IPS DF 6.9 (cell line): ENCODE data around the gene QRICH1.

Experiments
- DNase-seq: peaks from one replicate; pipeline ENCODE4 v3.0.0-alpha.2; 2013; ENCODE audit warnings: low read depth, low spot score
- H3K27ac ChIP-seq: one replicate; pipeline ENCODE4 v1.5.1; 2013; ENCODE audit warnings: low read length, control low read depth
- H3K27me3 ChIP-seq: 2 replicates; pipeline ENCODE4 v1.6.1; 2013; ENCODE audit warnings: mild to moderate bottlenecking, low read length; ENCODE audit not compliant: control insufficient read depth, insufficient read depth
- H3K36me3 ChIP-seq: 2 replicates; pipeline ENCODE4 v1.6.1; 2013; ENCODE audit warnings: low read length; ENCODE audit not compliant: control insufficient read depth, insufficient read depth
- H3K4me1 ChIP-seq: 2 replicates; pipeline ENCODE4 v1.6.1; 2013; ENCODE audit warnings: low read length; ENCODE audit not compliant: control insufficient read depth, insufficient read depth
- H3K4me3 ChIP-seq: 2 replicates; pipeline ENCODE4 v1.5.1; 2013; ENCODE audit warnings: mild to moderate bottlenecking, low read length
- H3K9me3 ChIP-seq: 2 replicates; pipeline ENCODE4 v1.6.1; 2013; ENCODE audit warnings: low read length, inconsistent platforms; ENCODE audit not compliant: control insufficient read depth, insufficient read depth
- WGBS: extraction: QIAGEN DNeasy Blood & Tissue Kit; methylation state at CpG from one replicate; pipeline ENCODE4 v1.1.7; 2013; ENCODE audit warnings: mixed read lengths, missing lambda C conversion rate; ENCODE audit not compliant: insufficient read length, insufficient coverage; 5-methylcytosine and 5-hydroxymethylcytosine counted together

The QRICH1 gene

GRCh38 chr3:49093853-49094767 lies at the start of gene QRICH1:
TSS of gene QRICH1 (minus strand) at chr3:49094071. CDS start at chr3:49077017, 17,054 bp downstream.
- no peaks in the 10 kb centered on the region for H3K4me1 ChIP-seq
- peaks cover 14% of the 10 kb centered on the region for H3K36me3 ChIP-seq
- H3K27ac ChIP-seq, result no peak within 1 kb of the TSS
- H3K9me3 ChIP-seq, result no peaks in the 10 kb centered on the region
- WGBS, result no CpG with 5 or more reads among the region's 65 CpGs
- H3K27me3 ChIP-seq, result no peaks in the 10 kb centered on the region
- peak within 1 kb of the TSS; percentile 73 for H3K4me3 ChIP-seq
- DNase-seq, result peak; percentile 89

- H3K4me3 ChIP-seq, result no peak overlapping the region
- H3K9me3 ChIP-seq, result no peaks in the 10 kb centered on the region
- H3K36me3 ChIP-seq, result no peaks in the 10 kb centered on the region
- WGBS, result no CpG with 5 or more reads among the region's 3 CpGs
- peaks cover 1% of the 10 kb centered on the region; the same call in 1 of the 2 replicates for H3K4me1 ChIP-seq
- H3K27me3 ChIP-seq, result no peaks in the 10 kb centered on the region
- no peak overlapping the region for H3K27ac ChIP-seq
- DNase-seq, result no peak
Measured at GRCh38 chr3:49140080-49140479, 46.2 kb upstream of the QRICH1 start.

- H3K9me3 ChIP-seq, result no peaks in the 10 kb centered on the region
- no peak overlapping the region for H3K27ac ChIP-seq
- no peak overlapping the region for H3K4me3 ChIP-seq
- no CpG with 5 or more reads among the region's 4 CpGs for WGBS
- peaks cover 5% of the 10 kb centered on the region; the same call in 1 of the 2 replicates for H3K4me1 ChIP-seq
- DNase-seq, result no peak
- no peaks in the 10 kb centered on the region for H3K36me3 ChIP-seq
- H3K27me3 ChIP-seq, result no peaks in the 10 kb centered on the region
Measured at GRCh38 chr3:49135499-49135898, 41.6 kb upstream of the QRICH1 start.

GRCh38 chr3:49134471-49135265 lies 40.8 kb upstream of the QRICH1 start:
- DNase-seq, result no peak
- Histone ChIP-seq H3K27ac (no peak overlapping the region), H3K9me3 (no peaks in the 10 kb centered on the region), H3K4me3 (no peak overlapping the region), H3K27me3 (no peaks in the 10 kb centered on the region), H3K4me1 (0 out of 2 replicates have a peak, but pooled peaks cover 4% of the 10 kb centered on the region), H3K36me3 (no peaks in the 10 kb centered on the region)
- WGBS, result no CpG with 5 or more reads among the region's 3 CpGs

GRCh38 chr3:49133226-49133951 lies 39.5 kb upstream of the QRICH1 start:
- H3K27ac ChIP-seq, result no peak overlapping the region
- no CpG with 5 or more reads among the region's 30 CpGs for WGBS

GRCh38 chr3:49132437-49133225 lies 38.8 kb upstream of the QRICH1 start, which contains the start of gene LAMB2:
TSS of gene LAMB2 (minus strand) at chr3:49133050. CDS start at chr3:49132867, 183 bp downstream.
- no peak for DNase-seq
- no CpG with 5 or more reads among the region's 28 CpGs for WGBS
- H3K4me3 ChIP-seq, result peak within 1 kb of the TSS; percentile 73; the same call in 1 of the 2 replicates

More at GRCh38 chr3:49133226-49133951, 39.5 kb upstream of the QRICH1 start:
- H3K27me3 ChIP-seq, result no peaks in the 10 kb centered on the region
- 0 out of 2 replicates have a peak, but pooled peaks cover 4% of the 10 kb centered on the region for H3K4me1 ChIP-seq
- H3K4me3 ChIP-seq, result peak overlapping the region; percentile 73; the same call in 1 of the 2 replicates
- H3K36me3 ChIP-seq, result peaks cover under 1% of the 10 kb centered on the region; the same call in 1 of the 2 replicates
- no peaks in the 10 kb centered on the region for H3K9me3 ChIP-seq
- DNase-seq, result peak; percentile 70

DNA sequence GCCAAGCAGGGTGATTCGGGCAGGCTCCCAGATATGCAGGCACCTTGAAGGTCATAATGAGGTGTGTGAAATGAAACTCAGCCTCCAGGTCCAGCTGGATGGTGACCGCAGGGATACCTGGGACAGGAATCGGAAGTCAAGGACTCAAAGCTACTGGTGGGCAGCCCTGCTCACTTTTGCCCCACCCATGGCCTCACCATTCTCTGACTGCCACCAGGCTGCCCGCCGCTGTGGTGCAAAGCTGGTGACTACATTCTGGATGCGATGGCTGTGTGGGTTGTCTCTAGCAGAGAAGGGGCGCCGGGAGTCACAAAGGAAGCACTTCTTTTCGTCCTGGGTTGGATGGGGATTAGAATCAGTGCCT lies 38.2 kb upstream of the QRICH1 start:
- no peaks in the 10 kb centered on the region for H3K9me3 ChIP-seq
- peak overlapping the region; percentile 73; the same call in 1 of the 2 replicates for H3K4me3 ChIP-seq
- no peak for DNase-seq
- peaks cover 3% of the 10 kb centered on the region; the same call in 1 of the 2 replicates for H3K36me3 ChIP-seq
- H3K4me1 ChIP-seq, result 0 out of 2 replicates have a peak, but pooled peaks cover 4% of the 10 kb centered on the region
- no CpG with 5 or more reads among the region's 9 CpGs for WGBS
- H3K27me3 ChIP-seq, result no peaks in the 10 kb centered on the region
- H3K27ac ChIP-seq, result no peak overlapping the region

More at GRCh38 chr3:49132437-49133225, 38.8 kb upstream of the QRICH1 start, which contains the start of gene LAMB2:
- Histone ChIP-seq H3K27me3 (no peaks in the 10 kb centered on the region), H3K36me3 (peaks cover 3% of the 10 kb centered on the region; the same call in 1 of the 2 replicates), H3K27ac (no peak within 1 kb of the TSS), H3K9me3 (no peaks in the 10 kb centered on the region), H3K4me1 (0 out of 2 replicates have a peak, but pooled peaks cover 4% of the 10 kb centered on the region)

DNA sequence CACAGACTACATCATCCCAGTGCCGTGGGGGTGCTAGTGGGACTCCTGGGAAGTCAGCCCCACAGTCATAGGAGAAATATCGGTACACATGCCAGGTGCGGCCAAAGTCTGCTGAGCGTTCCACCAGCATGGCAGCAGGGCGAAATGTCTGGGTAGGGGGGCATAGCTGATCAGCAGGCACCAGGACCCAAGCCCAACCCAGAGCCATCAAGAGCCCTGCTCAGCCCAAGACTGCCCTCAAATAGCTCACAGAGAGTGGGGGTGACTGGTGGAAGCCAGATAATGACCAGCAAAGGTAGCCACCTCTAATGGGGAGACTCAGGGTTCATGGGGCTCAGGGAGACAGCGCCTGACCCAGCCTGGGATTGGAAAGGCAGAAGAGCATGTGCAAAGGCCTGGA lies 37.7 kb upstream of the QRICH1 start:
- H3K27me3 ChIP-seq, result no peaks in the 10 kb centered on the region
- no peak overlapping the region for H3K4me3 ChIP-seq
- H3K4me1 ChIP-seq, result 0 out of 2 replicates have a peak, but pooled peaks cover 4% of the 10 kb centered on the region
- no CpG with 5 or more reads among the region's 6 CpGs for WGBS
- H3K27ac ChIP-seq, result no peak overlapping the region
- peaks cover 3% of the 10 kb centered on the region; the same call in 1 of the 2 replicates for H3K36me3 ChIP-seq
- no peaks in the 10 kb centered on the region for H3K9me3 ChIP-seq
- DNase-seq, result no peak

DNA sequence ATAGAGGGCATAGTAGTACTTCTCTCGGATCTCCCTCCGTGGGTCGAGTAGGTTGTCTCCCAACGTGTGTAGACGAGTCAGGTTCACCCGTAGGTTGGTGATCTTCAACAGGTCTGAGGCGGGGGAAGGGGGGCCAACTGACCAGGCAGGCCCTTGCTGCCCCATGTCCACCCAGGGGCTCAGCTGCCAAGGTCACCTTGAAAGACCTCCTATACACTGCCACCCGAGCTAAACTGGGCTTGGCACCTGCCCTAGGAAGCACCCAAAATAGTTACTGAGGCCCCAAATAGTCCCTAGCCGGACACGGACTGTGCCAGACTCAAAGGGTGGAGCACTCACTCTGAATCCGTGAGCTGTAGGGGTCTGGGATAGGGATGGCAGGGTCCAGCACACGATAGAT lies 37.2 kb upstream of the QRICH1 start:
- H3K4me3 ChIP-seq, result no peak overlapping the region
- DNase-seq, result no peak
- whole genome bisulfite sequencing, result no CpG with 5 or more reads among the region's 12 CpGs
- H3K27ac ChIP-seq, result no peak overlapping the region
- H3K9me3 ChIP-seq, result no peaks in the 10 kb centered on the region
- H3K36me3 ChIP-seq, result peaks cover 5% of the 10 kb centered on the region; the same call in 1 of the 2 replicates
- H3K27me3 ChIP-seq, result no peaks in the 10 kb centered on the region
- H3K4me1 ChIP-seq, result 0 out of 2 replicates have a peak, but pooled peaks cover 4% of the 10 kb centered on the region
